Measurements from ENCODE around the gene KCTD3.

GRCh38 chr1:215530401-215530984 is 36.6 kb upstream of the KCTD3 start:
- TF ChIP-seq BRCA1 (IDR thresholded peaks at IDR 0.05; ENCODE audit: low read depth, low read length) (no peak), IRF4 (IDR thresholded peaks at IDR 0.05; ENCODE audit: low read depth, low read length) (no peak), MYC (IDR thresholded peaks at IDR 0.05; ENCODE audit: insufficient read depth, insufficient read length, insufficient replicate concordance, low read length, severe bottlenecking) (no peak), CTCF (IDR thresholded peaks at IDR 0.05 in 2 of 3, conservative IDR thresholded peaks at IDR 0.05 in 1 of 3; ENCODE audit: control insufficient read depth in 2 of 3, extremely low read depth in 1 of 3, insufficient read depth in 1 of 3, low read depth in 3 of 3, low read length in 3 of 3) (no peak), EP300 (IDR thresholded peaks at IDR 0.05; ENCODE audit: borderline replicate concordance in 1 of 2, control insufficient read depth in 1 of 2, low read depth in 2 of 2, low read length in 2 of 2) (no peak), ESRRA (IDR thresholded peaks at IDR 0.05; ENCODE audit: low read length) (no peak), POLR2AphosphoS5 (IDR thresholded peaks at IDR 0.05; ENCODE audit: low read length) (no peak), EZH2 (IDR thresholded peaks at IDR 0.05; ENCODE audit: borderline replicate concordance, control insufficient read depth, low read depth, low read length) (no peak), USF2 (IDR thresholded peaks at IDR 0.05; ENCODE audit: borderline replicate concordance, low read depth, low read length) (no peak)
- TF ChIP-seq, protein P1, sequence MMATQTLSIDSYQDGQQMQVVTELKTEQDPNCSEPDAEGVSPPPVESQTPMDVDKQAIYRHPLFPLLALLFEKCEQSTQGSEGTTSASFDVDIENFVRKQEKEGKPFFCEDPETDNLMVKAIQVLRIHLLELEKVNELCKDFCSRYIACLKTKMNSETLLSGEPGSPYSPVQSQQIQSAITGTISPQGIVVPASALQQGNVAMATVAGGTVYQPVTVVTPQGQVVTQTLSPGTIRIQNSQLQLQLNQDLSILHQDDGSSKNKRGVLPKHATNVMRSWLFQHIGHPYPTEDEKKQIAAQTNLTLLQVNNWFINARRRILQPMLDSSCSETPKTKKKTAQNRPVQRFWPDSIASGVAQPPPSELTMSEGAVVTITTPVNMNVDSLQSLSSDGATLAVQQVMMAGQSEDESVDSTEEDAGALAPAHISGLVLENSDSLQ (IDR thresholded peaks at IDR 0.05): no peak
- TF ChIP-seq, protein P2, sequence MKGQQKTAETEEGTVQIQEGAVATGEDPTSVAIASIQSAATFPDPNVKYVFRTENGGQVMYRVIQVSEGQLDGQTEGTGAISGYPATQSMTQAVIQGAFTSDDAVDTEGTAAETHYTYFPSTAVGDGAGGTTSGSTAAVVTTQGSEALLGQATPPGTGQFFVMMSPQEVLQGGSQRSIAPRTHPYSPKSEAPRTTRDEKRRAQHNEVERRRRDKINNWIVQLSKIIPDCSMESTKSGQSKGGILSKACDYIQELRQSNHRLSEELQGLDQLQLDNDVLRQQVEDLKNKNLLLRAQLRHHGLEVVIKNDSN (IDR thresholded peaks at IDR 0.05; ENCODE audit: borderline replicate concordance, extremely low read length, insufficient read depth, low read depth, low read length): no peak
